Measurements from ENCODE around the gene CRYZL1. TPM values are rescaled to one million over a fixed set of nuclear protein-coding genes. Genes with fewer than 3 reads are reported as not detected.
A peak's percentile ranks its signal among the peaks of the same experiment; 100 is the strongest.
"Not testable (repeated sequence)": the region's sequence is repeated elsewhere in the genome, so short reads cannot be mapped to it uniquely, and the experiment has no call there.

Gene CRYZL1
- polyA plus RNA-seq, 10 donors, result 23.9 to 45.9 (median 35.1) TPM

GRCh38 chr21:33640697-33641351 is 717 bp downstream of the CRYZL1 start:
- peak in 1 of 3 donors; percentile 43 for DNase-seq

- no peak for DNase-seq
Observed at GRCh38 chr21:33634254-33634653, 7.3 kb downstream of the CRYZL1 start.

- not testable (repeated sequence) for DNase-seq
Observed at GRCh38 chr21:33626151-33626550, 15.4 kb downstream of the CRYZL1 start.

GRCh38 chr21:33622253-33622652 is 19.3 kb downstream of the CRYZL1 start:
- DNase-seq, result no peak

- no peak for DNase-seq
Observed at GRCh38 chr21:33619726-33620125, 21.8 kb downstream of the CRYZL1 start.

- DNase-seq, result no peak
Observed at GRCh38 chr21:33618407-33618806, 23.1 kb downstream of the CRYZL1 start.

GRCh38 chr21:33617565-33617964 is 24.0 kb downstream of the CRYZL1 start:
- DNase-seq, result not testable (repeated sequence)

GRCh38 chr21:33611006-33611744 is 30.4 kb downstream of the CRYZL1 start:
- DNase-seq, result no peak

GRCh38 chr21:33608559-33608958 is 33.0 kb downstream of the CRYZL1 start:
- no peak for DNase-seq

- no peak for DNase-seq
Observed at GRCh38 chr21:33598051-33598450, 43.5 kb downstream of the CRYZL1 start.

- DNase-seq, result peak; percentile 87 to 95 (median 91)
Observed at GRCh38 chr21:33588485-33589335, 52.8 kb downstream of the CRYZL1 start, which contains the start of gene DONSON. Gene DONSON, minus strand, starts transcription at chr21:33588684. Its CDS starts 43 bp downstream, at chr21:33588641.

- peak; percentile 17 to 78 (median 53) for DNase-seq
Observed at GRCh38 chr21:33587792-33588484, 53.6 kb downstream of the CRYZL1 start.

- DNase-seq, result no peak
Observed at GRCh38 chr21:33586927-33587326, 54.6 kb downstream of the CRYZL1 start.

GRCh38 chr21:33584455-33584854 is 57.1 kb downstream of the CRYZL1 start:
- no peak for DNase-seq

- no peak for DNase-seq
Observed at GRCh38 chr21:33578959-33579542, 62.5 kb downstream of the CRYZL1 start.

GRCh38 chr21:33578214-33578613 is 63.3 kb downstream of the CRYZL1 start:
- DNase-seq, result peak in 1 of 3 donors; percentile 16

- not testable (repeated sequence) for DNase-seq
Observed at GRCh38 chr21:33576741-33577141, 64.8 kb downstream of the CRYZL1 start.

GRCh38 chr21:33572350-33572749 is 69.2 kb downstream of the CRYZL1 start:
- DNase-seq, result no peak

GRCh38 chr21:33569991-33570390 is 71.5 kb downstream of the CRYZL1 start:
- DNase-seq, result no peak

GRCh38 chr21:33568448-33568847 is 73.1 kb downstream of the CRYZL1 start:
- no peak for DNase-seq

GRCh38 chr21:33567914-33568313 is 73.6 kb downstream of the CRYZL1 start:
- no peak for DNase-seq
